Fibroblast of mammary gland (primary cell): ENCODE data around the gene UMODL1.

Source experiments
- DNase-seq: peaks from one replicate; pipeline ENCODE4 v3.0.0-alpha.2; 2010; ENCODE audit warnings: low read depth
- H3K4me3 ChIP-seq: 2 replicates; pipeline ENCODE4 v1.5.1; 2011; ENCODE audit warnings: low read depth, mild to moderate bottlenecking, low read length, moderate library complexity; ENCODE audit not compliant: control insufficient read depth
- TF ChIP-seq, protein P1 (sequence below): conservative IDR thresholded peaks from 2 replicates; pipeline ENCODE4 v1.5.1; 2011; ENCODE audit warnings: low read depth, low read length, inconsistent platforms; ENCODE audit not compliant: control insufficient read depth, insufficient read depth

UMODL1 gene

DNA sequence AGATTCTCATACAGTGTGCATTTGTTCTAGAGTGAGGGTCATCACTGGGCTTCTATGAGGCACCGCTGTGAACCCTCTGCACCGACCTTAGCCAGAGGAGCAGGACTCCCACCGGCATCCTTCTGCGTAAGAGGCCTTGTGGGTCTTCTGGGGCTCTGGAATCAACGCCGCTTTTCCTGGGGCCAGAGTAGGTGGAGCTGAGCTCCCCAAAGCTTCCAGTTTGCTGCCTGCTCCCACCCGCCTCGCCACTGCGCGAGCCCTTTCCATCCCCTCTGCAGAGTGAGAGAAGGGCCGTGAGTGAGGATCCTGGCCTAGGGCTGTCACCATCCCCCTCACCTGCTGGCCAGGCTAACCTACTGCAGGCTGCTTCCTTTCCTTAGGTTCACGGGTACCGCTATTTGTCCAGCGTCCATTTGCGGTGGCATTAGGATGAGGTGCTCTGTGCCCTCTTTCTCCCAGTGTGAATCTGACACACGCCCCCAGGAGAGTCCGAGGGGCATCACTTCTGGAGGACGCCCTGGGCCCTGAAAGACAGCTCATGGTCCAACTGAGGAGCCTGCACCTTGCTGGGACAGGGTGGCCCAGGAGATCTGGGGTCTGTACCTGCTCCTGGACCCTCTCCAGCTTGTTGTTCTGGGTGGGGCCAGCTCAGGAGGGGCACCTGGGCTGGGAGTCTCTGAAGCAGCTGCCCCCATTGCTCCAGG is 36.2 kb downstream of the UMODL1 start:
- TF ChIP-seq, protein P1, sequence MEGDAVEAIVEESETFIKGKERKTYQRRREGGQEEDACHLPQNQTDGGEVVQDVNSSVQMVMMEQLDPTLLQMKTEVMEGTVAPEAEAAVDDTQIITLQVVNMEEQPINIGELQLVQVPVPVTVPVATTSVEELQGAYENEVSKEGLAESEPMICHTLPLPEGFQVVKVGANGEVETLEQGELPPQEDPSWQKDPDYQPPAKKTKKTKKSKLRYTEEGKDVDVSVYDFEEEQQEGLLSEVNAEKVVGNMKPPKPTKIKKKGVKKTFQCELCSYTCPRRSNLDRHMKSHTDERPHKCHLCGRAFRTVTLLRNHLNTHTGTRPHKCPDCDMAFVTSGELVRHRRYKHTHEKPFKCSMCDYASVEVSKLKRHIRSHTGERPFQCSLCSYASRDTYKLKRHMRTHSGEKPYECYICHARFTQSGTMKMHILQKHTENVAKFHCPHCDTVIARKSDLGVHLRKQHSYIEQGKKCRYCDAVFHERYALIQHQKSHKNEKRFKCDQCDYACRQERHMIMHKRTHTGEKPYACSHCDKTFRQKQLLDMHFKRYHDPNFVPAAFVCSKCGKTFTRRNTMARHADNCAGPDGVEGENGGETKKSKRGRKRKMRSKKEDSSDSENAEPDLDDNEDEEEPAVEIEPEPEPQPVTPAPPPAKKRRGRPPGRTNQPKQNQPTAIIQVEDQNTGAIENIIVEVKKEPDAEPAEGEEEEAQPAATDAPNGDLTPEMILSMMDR: no peak
- H3K4me3 ChIP-seq: no peak overlapping the region
- no peak for DNase-seq

DNA sequence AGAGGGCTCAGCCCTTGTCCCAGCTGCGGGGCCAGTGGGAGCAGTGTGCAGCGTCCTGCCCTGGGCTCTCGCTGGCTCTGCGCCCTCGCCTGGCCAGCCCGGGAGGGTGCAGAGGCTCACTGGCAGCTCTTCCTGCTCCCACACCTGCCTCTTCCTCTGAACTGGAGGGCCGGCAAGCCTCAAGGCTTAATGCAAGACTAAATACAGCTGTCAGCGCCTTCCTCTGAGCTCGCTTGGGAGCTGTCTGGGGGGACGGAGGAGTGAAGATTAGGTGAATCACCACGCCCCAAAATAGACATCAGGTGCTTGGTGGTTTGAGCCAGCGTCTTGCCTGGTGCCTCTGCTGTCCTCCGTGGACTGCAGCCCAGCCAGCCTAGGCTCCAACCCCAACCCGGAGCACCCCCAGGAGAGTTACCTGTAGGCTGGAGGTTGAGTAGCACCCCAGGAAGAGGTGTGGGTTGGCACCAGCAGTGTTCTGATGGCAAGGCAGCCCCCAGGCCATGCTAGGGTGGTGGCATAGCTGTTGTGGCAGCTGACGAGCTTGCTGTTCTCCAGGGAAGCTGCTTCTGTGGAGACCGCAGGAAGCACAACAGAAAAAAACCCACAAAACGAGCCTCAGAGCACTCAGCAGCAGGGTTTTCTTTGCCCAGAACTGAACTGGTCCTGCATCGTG is 36.9 kb downstream of the UMODL1 start:
- peak; percentile 48 for DNase-seq
- no peak overlapping the region for H3K4me3 ChIP-seq
- TF ChIP-seq, protein P1: peak; percentile 62

DNA sequence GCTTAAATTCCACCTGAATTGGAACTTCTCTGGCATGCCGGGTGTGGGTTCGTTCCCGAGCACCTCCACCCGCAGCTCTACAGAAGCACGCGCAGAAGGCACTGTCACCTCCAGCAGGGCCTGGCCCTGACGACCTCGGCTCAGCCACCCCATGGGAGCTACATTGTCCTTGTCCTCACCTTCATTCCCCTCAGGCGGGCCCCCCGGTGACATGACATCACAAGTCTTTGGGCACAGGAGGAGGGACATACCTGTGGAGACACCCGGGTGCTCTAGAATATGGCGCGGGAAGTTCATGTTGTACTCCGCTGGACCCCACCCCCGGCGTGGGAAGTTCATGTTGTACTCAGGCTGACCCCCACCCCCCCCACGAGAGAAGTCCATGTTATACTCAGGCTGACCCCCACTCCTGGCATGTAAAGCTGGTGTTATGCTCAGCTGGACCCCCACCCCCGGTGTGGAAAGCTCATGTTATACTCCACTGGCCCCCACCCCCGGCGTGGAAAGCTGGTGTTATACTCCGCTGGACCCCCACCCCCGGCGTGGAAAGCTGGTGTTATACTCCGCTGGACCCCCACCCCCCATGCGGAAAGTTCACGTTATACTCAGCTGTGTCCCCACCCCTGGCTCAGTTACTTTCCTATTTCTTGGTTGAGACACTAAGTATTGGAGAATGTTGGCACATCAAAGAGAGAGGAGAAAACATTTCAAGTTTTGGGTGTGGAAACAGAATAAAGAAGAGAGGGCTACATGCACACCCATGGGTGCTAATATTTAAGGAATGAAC is 37.6 kb downstream of the UMODL1 start:
- TF ChIP-seq, protein P1: no peak
- no peak for DNase-seq
- no peak overlapping the region for H3K4me3 ChIP-seq

DNA sequence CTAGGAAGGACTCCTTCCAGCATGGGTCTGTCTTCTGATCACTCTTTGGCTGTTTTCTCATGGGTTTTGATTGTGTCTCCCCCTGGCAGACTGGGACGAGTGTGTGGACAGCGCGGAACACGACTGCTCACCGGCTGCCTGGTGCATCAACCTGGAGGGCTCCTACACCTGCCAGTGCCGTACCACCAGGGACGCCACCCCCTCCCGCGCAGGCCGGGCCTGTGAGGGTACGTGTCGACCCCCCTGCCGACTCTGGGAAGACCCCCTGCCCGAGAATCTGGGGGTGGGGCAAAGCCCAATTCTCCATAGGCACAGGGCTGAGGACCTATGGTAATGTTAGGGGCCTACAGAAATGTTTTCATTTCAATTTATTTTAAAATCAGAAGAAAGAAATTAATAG is 38.4 kb downstream of the UMODL1 start:
- no peak overlapping the region for H3K4me3 ChIP-seq
- TF ChIP-seq, protein P1: no peak
- DNase-seq: no peak

DNA sequence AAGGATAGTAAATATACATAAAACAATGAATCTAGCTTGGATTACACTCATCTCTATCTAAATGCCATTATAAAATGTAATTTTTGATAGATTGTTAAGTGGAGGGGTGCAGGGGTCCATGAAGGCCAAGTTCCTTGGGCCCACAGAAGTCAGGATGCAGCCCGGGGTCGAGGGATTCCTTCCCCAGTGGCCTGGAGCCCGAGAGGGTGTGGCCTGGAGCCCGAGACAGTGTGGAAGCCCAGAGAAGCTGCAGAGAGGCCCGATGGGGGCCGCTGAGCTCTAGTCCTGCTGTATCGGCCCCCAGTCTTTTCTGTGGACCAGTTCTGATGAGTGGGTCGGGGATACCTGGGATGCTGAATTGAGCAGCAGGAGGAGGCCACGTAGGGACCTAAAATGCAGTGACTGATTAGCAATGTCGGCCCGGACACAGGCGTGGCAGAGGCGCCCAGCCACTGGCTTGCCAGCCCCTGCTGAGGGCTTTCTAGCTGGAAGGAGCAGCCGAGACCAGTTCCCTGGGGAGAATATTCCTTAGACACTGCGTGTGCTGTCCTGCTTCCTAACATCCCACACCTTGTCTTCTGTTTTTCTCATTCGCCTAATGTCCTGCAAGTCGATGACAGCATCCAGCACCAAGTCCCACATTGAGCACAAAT is 38.9 kb downstream of the UMODL1 start:
- no peak overlapping the region for H3K4me3 ChIP-seq
- TF ChIP-seq, protein P1: no peak
- no peak for DNase-seq

DNA sequence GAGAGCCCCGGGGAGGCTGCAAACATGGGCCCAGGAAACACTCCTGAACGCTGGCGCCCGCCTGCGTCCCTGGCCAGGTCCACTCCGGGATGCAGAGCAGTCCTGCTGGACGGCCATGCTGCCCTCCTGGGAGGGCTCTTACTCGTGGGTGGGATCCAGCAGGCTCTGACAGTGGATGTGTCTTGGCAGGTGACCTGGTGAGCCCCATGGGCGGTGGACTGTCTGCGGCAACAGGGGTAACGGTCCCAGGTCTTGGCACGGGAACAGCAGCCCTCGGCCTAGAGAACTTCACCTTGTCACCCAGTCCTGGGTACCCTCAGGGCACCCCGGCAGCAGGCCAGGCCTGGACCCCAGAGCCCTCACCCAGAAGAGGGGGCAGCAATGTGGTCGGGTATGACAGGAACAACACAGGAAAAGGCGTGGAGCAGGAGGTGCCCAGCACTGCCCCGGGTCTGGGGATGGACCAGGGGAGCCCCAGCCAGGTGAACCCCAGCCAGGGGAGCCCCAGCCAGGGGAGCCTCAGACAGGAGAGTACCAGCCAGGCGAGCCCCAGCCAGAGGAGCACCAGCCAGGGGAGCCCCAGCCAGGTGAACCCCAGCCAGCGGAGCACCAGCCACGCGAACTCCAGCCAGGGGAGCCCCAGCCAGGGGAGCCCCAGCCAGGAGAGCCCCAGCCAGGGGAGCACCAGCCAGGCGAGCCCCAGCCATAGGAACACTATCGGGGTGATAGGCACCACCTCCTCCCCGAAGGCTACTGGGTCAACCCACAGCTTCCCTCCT is 39.8 kb downstream of the UMODL1 start:
- TF ChIP-seq, protein P1: no peak
- DNase-seq: no peak
- H3K4me3 ChIP-seq: no peak overlapping the region
